Esophagus squamous epithelium (tissue), 5 donors: ENCODE data around the gene CFAP53. TPM values are rescaled to one million over a fixed set of nuclear protein-coding genes. Genes with fewer than 3 reads are reported as not detected.

ENCODE experiments used
- DNase-seq: peaks from one replicate; lab custom pipeline; 2025; lab: John Stamatoyannopoulos, UW
- H3K27ac ChIP-seq, 4 donors: fragments of 200-600 bp; sonication (generic); one replicate each; pipeline ENCODE4 v1.5.1; 2016 to 2019; ENCODE audit warnings: mild to moderate bottlenecking in 1 of 4
- H3K27me3 ChIP-seq, 4 donors: fragments of 200-600 bp; sonication (generic); 1 replicate in 3 of 4; 2 replicates in 1 of 4; pipeline versions ENCODE4 v1.5.1 to v1.6.0; 2017 to 2021; ENCODE audit warnings: antibody characterized with exemption in 1 of 4
- H3K36me3 ChIP-seq, 3 donors: fragments of 200-600 bp; sonication (generic); one replicate each; pipeline ENCODE4 v1.5.1; 2016 to 2019
- H3K4me1 ChIP-seq, 3 donors: fragments of 200-600 bp; sonication (generic); one replicate each; pipeline ENCODE4 v1.5.1; 2017 to 2019
- H3K4me3 ChIP-seq, 4 donors: fragments of 200-600 bp; sonication (generic); 1 replicate in 3 of 4; 2 replicates in 1 of 4; pipeline ENCODE4 v1.5.1; 2016 to 2019; ENCODE audit warnings: mild to moderate bottlenecking in 2 of 4, moderate library complexity in 1 of 4
- H3K9me3 ChIP-seq, 3 donors: fragments of 200-600 bp; sonication (generic); one replicate each; pipeline ENCODE4 v1.5.1; 2016 to 2019
- POLR2A ChIP-seq, 4 donors: fragments of 450-650 bp; IDR thresholded peaks; one replicate each; pipeline ENCODE4 v1.6.1; 2017; ENCODE audit warnings: antibody characterized with exemption in 4 of 4, mild to moderate bottlenecking in 4 of 4, moderate library complexity in 3 of 4
- WGBS, 2 donors: methylation state at CpG; one replicate each; pipeline ENCODE4 v1.1.5; 2018; 5-methylcytosine and 5-hydroxymethylcytosine counted together
- intact Hi-C: fragments of 100-400 bp; cut with DNase I; formaldehyde crosslinking; loops from one replicate; pipeline ENCODE4 v1.15.0; 2022
- small RNA-seq, 4 donors: library from RNA; depleted of rRNA; stranded (forward); fragments of <200 nt; gene quantifications; one replicate each; pipeline ENCODE3, GENCODE V24; 2016
- total RNA-seq, 4 donors: library from RNA; depleted of rRNA; stranded (reverse); fragments of >200 nt; gene quantifications; one replicate each; pipeline ENCODE4 v1.1.0, GENCODE V29; 2016
- TF ChIP-seq, protein P1 (sequence below), 6 experiments: fragments of 450-650 bp in 4 of 6; fragments of 200-600 bp in 2 of 6; sonication (generic) in 2 of 6; IDR thresholded peaks; one replicate each; pipeline ENCODE4 v1.5.1; 2016 to 2019; ENCODE audit warnings: antibody characterized with exemption in 6 of 6, mild to moderate bottlenecking in 4 of 6, moderate library complexity in 4 of 6
- donor health status: DM: yes; HTN: yes; CAD: no.

Gene CFAP53
- total RNA-seq, 4 donors from 2014 or later: 0.19 TPM; not detected in 3

DNA sequence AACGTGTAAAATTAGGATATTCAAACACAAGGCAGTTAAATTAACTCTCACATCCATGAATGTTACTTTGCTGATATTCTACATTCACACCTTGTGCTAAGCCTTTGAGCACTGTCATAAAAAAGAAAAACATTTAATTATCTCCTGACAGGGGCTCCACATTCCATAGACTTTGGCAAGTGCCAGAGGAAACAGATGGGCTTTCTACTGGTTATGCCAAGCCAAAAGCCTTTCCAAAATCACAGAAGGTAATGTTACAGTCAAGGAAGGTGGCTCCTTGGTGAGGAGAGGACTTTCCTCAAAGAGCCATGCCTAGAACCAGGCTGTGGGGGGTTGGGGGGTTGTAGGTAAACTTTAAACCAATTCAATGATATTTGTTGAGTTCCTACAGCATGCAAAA, 83.8 kb downstream of the CFAP53 start:
- intact Hi-C loops: no loop called here
- Histone ChIP-seq H3K27me3 (peaks cover 0 to 28% (median 0%) of the 10 kb centered on the region in 4 donors), H3K9me3 (no peaks in the 10 kb centered on the region), H3K36me3 (no peaks in the 10 kb centered on the region), H3K27ac (no peak overlapping the region), H3K4me1 (peaks cover 0 to 11% (median 0%) of the 10 kb centered on the region in 3 donors), H3K4me3 (no peak overlapping the region)
- DNase-seq: no peak
- 50 to 66% methylated on average over 1 of the region's 1 CpG for WGBS, 2 donors
- TF ChIP-seq, protein P1, sequence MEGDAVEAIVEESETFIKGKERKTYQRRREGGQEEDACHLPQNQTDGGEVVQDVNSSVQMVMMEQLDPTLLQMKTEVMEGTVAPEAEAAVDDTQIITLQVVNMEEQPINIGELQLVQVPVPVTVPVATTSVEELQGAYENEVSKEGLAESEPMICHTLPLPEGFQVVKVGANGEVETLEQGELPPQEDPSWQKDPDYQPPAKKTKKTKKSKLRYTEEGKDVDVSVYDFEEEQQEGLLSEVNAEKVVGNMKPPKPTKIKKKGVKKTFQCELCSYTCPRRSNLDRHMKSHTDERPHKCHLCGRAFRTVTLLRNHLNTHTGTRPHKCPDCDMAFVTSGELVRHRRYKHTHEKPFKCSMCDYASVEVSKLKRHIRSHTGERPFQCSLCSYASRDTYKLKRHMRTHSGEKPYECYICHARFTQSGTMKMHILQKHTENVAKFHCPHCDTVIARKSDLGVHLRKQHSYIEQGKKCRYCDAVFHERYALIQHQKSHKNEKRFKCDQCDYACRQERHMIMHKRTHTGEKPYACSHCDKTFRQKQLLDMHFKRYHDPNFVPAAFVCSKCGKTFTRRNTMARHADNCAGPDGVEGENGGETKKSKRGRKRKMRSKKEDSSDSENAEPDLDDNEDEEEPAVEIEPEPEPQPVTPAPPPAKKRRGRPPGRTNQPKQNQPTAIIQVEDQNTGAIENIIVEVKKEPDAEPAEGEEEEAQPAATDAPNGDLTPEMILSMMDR (IDR thresholded peaks at IDR 0.05): no peak

DNA sequence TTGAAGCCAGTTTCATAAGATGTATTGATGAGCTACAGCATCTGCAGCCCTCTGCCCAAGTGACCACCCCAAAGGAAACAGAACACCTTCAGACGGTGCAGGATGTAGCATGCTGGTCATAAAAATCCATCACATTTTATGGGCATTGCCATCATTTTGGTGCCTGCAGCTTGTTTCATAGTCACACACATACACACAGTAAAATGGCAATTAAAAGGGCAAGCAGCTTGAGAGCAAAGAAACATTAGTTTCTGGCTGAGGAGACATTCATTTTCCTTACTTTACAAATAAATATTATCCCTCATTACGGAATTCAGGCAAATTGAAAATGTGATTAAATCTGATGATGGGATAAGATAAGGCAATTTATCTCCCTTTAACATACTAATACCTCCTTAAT, 84.7 kb downstream of the CFAP53 start:
- H3K27me3 ChIP-seq: peaks cover 0 to 20% (median 0%) of the 10 kb centered on the region in 4 donors
- H3K27ac ChIP-seq: no peak overlapping the region
- peaks cover 0 to 11% (median 0%) of the 10 kb centered on the region in 3 donors for H3K4me1 ChIP-seq
- no peak for DNase-seq
- H3K4me3 ChIP-seq: no peak overlapping the region
- H3K36me3 ChIP-seq: no peaks in the 10 kb centered on the region
- 68 to 75% methylated on average over 2 of the region's 2 CpGs for WGBS, 2 donors
- intact Hi-C loops: no loop called here
- TF ChIP-seq, protein P1 (IDR thresholded peaks at IDR 0.05): no peak
- TF ChIP-seq POLR2A (IDR thresholded peaks at IDR 0.05): no peak
- H3K9me3 ChIP-seq: no peaks in the 10 kb centered on the region

DNA sequence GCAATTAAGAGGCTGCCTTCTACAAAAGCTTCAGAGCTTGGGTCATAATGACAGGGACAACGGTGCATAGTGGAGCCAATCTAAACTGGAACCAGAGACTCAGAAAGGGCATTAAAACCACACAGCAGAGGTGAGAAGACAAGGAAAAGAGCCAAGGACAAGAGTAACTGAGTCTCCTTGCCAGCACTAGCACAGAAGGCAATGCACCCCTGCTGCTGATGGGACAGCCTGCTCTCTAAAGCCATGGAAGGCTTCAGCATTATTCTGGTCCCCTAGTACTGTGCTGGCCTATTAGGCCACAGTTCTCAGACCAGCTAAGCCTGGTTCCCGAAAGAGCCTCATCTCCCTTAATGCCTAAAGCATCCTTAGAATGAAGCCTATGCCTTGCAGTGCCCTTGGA, 86.8 kb downstream of the CFAP53 start:
- intact Hi-C loops: no loop called here
- Histone ChIP-seq H3K4me3 (no peak overlapping the region), H3K9me3 (no peaks in the 10 kb centered on the region), H3K4me1 (peaks cover 0 to 11% (median 0%) of the 10 kb centered on the region in 3 donors), H3K36me3 (no peaks in the 10 kb centered on the region), H3K27me3 (peaks cover 0 to 14% (median 0%) of the 10 kb centered on the region in 4 donors), H3K27ac (no peak overlapping the region)
- 60 to 90% methylated on average over 1 to 2 of the region's 2 CpGs for WGBS, 2 donors
- no peak for DNase-seq
- no peak for TF ChIP-seq POLR2A (IDR thresholded peaks at IDR 0.05)
- TF ChIP-seq, protein P1 (IDR thresholded peaks at IDR 0.05): no peak

DNA sequence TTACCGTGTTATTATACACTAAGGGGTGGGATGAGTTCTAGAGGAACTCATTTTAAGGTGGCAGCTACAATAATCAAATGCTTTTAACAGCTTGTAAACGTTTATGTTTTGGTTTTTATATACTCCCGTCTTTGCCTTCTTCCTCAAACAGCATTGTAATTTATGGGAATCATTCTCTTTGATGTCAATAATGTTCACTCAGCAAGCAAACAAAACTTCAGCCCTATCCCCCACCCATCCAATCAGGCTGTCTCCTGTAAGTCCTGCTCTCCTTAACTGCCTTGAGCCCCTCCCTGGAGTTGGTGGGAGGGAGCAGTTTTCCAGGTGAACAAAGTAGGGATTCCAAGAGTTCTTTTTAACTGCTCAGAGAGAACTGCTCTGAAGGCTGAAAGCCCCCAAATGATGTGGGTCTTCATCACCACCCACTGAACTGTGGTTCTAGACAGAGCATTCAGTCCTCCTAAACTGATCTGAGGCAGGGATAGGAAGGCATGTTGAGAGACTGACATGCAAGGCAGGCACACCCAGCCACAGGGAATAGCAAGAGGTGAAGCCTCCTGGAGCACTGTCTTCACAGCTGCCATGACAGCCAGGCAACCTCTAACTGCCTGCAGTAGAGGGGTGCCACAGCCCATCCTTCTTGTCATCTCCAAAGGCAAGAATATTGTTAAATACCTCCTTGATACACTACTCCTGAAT, 88.9 kb downstream of the CFAP53 start:
- Histone ChIP-seq H3K9me3 (no peaks in the 10 kb centered on the region), H3K27ac (no peak overlapping the region), H3K4me1 (no peaks in the 10 kb centered on the region), H3K36me3 (no peaks in the 10 kb centered on the region), H3K4me3 (no peak overlapping the region), H3K27me3 (peaks cover 0 to 5% (median 0%) of the 10 kb centered on the region in 4 donors)
- 42 to 48% methylated on average over 3 of the region's 3 CpGs for WGBS, 2 donors
- no peak for DNase-seq
- intact Hi-C loops: no loop called here
- TF ChIP-seq, protein P1 (IDR thresholded peaks at IDR 0.05): no peak
- TF ChIP-seq POLR2A (IDR thresholded peaks at IDR 0.05): no peak

Small RNA genes lying within 50 kb of the gene (small RNA-seq; reads per million reads assigned to genes)
- 0 reads per million in 4 donors for gene RN7SL310P

Other genes with a start within 250 kb of the CFAP53 start
- gene MYO5B, start 71.3 kb downstream of the CFAP53 start, total RNA-seq: 10 to 100 TPM; 32.0 to 63.3 (median 46.8) TPM
- 10 to 100 TPM; 39.5 to 83.8 (median 61.0) TPM for gene MBD1, start 15.0 kb upstream of the CFAP53 start, total RNA-seq
- 10 to 100 TPM; 42.0 to 58.9 (median 53.9) TPM for gene CXXC1, start 21.2 kb upstream of the CFAP53 start, total RNA-seq
- gene SKA1, start 108.6 kb upstream of the CFAP53 start, total RNA-seq: 10 to 100 TPM in 1 of 4 donors, 1 to 10 TPM in 3; 1.5 to 11.2 (median 3.8) TPM